22Rv1 (cell line): ENCODE results near the gene BATF3.

Experiments
- H3K27ac ChIP-seq: fragments of 450-650 bp; 2 replicates; pipeline ENCODE4 v1.5.1; 2017
- ZFX ChIP-seq: fragments of 450-650 bp; IDR thresholded peaks from 2 replicates; pipeline ENCODE4 v1.6.1; 2017; ENCODE audit warnings: antibody characterized with exemption, borderline replicate concordance
- TF ChIP-seq, protein P1 (sequence below): fragments of 450-650 bp; IDR thresholded peaks from 2 replicates; pipeline ENCODE4 v1.5.1; 2017; ENCODE audit warnings: mild to moderate bottlenecking

The BATF3 gene, protein sequence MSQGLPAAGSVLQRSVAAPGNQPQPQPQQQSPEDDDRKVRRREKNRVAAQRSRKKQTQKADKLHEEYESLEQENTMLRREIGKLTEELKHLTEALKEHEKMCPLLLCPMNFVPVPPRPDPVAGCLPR

DNA sequence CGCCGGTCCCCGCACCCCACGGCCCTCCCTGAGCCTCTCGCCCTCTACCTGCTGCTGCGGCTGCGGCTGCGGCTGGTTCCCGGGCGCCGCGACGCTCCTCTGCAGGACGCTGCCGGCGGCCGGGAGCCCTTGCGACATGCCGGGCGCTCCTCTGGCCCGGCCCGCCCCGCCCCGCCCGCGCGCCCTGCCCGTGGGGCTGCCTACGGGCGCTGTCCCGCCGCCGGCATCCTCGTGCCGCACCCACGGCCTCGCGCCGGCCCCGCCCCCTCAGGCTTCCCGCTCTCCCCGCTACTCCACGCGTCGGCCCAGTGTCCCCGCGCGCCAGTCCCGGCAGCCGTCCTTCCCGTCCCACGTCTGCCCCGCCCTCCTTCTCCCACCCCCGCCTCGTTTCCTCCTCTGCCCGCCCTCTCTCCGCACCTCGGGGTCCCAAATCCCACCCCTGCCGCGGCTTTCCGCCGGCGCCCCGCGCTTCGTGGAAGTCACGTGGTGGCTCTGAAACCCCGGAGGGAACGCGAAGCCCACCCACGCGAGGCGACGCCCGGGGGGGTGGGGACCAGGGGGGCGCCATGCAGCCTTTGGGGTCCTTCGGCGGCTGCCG, at the start of gene BATF3:
BATF3 (minus strand) TSS at position 216 of the 598 bp plus-strand sequence; CDS start at position 138, 78 bp downstream.
- TF ChIP-seq ZFX = no peak
- TF ChIP-seq, protein P1, sequence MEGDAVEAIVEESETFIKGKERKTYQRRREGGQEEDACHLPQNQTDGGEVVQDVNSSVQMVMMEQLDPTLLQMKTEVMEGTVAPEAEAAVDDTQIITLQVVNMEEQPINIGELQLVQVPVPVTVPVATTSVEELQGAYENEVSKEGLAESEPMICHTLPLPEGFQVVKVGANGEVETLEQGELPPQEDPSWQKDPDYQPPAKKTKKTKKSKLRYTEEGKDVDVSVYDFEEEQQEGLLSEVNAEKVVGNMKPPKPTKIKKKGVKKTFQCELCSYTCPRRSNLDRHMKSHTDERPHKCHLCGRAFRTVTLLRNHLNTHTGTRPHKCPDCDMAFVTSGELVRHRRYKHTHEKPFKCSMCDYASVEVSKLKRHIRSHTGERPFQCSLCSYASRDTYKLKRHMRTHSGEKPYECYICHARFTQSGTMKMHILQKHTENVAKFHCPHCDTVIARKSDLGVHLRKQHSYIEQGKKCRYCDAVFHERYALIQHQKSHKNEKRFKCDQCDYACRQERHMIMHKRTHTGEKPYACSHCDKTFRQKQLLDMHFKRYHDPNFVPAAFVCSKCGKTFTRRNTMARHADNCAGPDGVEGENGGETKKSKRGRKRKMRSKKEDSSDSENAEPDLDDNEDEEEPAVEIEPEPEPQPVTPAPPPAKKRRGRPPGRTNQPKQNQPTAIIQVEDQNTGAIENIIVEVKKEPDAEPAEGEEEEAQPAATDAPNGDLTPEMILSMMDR = no peak
- H3K27ac ChIP-seq = peak within 1 kb of the TSS; percentile 45

DNA sequence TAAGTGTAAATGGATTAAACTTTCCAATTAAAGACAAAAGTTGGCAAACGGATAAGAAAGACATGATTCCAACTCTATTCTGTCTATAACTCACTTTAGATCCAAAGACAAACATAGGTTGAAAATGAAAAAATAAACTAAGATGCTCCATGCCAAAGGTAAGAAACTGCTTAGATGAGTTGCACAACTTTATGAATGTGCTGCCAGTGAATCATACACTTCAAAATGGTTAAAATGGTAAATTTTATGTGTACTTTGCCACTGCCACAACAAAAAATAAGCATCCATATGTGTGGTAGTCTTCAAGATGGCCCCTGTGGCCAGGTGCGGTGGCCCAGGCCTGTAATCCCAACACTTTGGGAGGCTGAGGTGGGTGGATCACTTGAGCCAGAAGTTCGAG, 46.9 kb upstream of the BATF3 start:
- TF ChIP-seq, protein P1 = no peak
- no peak for TF ChIP-seq ZFX
- no peak overlapping the region for H3K27ac ChIP-seq

DNA sequence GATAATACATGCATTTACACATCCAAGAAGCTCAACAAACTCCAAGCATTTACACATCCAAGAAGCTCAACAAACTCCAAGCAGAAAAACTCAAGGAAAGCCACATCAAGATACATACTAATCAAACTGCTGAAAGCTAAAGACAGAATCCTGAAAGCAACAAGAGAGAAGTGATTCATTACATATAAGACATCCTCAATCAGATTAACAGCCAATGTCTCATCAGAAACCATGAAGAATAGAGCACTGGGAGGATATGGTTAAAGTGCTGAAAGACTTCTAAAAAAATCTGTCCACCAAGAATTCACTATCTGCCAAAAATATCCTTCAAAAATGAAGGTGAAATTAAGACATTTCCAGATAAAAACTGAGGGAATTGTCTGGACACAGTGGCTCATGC, 45.7 kb upstream of the BATF3 start:
- no peak for TF ChIP-seq ZFX
- TF ChIP-seq, protein P1 = no peak
- H3K27ac ChIP-seq = no peak overlapping the region

DNA sequence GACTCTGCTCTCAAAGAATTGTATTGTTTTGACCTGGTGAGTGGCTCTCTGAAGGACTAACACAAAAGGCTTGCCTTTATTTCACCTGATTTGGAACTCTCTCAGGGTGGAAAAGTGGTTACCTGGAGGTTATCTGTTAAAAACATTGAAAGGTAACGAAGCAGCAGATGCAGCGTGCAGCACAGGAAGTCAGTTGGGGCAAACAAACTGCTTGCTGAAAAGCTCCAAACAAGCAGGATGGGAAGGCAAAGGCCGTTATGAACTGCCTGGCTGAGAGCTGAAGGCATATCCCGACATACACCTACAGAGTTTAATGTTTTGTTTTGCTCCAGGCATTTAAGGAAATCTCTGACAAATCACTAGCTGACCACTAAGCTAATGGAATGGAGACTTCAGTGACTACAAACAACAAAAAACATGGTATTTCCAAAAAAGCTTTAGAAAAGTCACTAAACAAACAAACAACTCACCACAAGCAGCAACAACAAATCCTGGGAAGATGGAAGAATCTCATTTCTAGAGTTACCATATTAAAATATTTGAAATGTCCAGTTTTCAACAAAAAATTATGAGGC, 44.3 kb upstream of the BATF3 start:
- H3K27ac ChIP-seq = no peak overlapping the region
- TF ChIP-seq ZFX = no peak
- TF ChIP-seq, protein P1 = no peak

DNA sequence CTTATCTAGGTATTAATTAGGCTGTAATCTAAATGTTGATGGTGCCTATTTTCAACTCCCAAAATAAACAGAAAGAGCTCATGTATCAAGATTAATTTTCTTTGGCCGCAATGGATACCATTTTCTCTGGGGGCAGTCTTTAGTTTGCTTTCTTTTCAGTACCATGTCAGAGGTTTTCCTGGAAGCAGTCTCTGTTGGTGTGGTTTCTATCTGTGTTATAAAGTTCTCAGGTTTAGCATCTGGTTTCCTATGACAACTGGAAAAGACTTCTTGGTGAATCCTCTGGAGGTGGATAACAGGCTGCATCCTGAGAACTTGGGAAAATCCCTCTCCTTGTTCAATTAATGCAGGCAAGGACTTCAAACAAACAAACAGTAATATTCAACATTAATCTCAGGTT, 38.7 kb upstream of the BATF3 start:
- no peak for TF ChIP-seq ZFX
- TF ChIP-seq, protein P1 = no peak
- H3K27ac ChIP-seq = no peak overlapping the region

DNA sequence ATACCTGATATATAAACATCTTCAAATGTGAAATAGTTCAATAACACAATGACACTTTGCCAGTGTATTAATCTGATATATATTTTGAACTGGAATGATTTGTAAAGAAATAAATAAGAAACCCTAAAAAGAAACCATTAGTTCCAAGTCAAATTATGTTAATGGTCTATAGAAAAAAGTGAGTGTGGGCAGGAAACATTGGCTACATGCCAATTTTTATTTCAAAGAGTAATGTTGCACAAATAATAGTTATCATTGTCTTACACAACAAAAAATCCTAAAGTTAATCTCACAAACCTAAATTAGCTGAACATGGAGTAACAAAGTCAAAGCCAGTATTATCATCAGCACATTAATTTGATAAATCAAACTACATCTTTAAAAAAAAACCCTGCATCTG, 37.9 kb upstream of the BATF3 start:
- no peak overlapping the region for H3K27ac ChIP-seq
- TF ChIP-seq, protein P1 = no peak
- no peak for TF ChIP-seq ZFX

DNA sequence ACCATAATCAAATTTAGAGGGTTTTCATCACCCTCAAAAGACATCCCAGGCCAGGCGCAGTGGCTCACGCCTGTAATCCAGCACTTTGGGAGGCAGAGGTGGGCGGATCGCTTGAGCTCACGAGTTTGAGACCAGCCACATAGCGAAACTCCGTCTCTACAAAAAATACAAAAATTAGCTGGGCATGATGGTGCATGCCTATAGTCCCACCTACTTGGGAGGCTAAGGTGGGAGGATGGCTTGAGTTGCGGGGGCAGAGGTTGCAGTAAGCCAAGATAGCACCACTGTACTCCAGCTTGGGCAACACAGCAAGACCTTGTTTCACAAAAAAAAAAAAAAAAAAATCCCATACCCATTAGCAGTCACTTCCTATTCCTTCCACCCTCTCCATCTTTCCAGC, 33.5 kb upstream of the BATF3 start:
- H3K27ac ChIP-seq = no peak overlapping the region
- no peak for TF ChIP-seq ZFX
- TF ChIP-seq, protein P1 = no peak
